Psoas muscle (tissue), 8 donors: ENCODE data around the gene ADAMTSL1. TPM values are rescaled to one million over a fixed set of nuclear protein-coding genes. Genes with fewer than 3 reads are reported as not detected.

Source experiments
- ATAC-seq, 4 donors: fragments of 200-7000 bp; cut with Tn5 transposase; one replicate each; pipeline ENCODE4 v1.9.1; 2020; ENCODE audit warnings: moderate library complexity in 3 of 4, mild to moderate bottlenecking in 2 of 4
- DNase-seq, 2 donors: peaks; one replicate each; pipeline ENCODE4 v3.0.0-alpha.2; 2020
- H3K27ac ChIP-seq: fragments of 200-600 bp; one replicate; pipeline ENCODE4 v1.8.0; 2022
- H3K27me3 ChIP-seq, 3 donors: fragments of 200-600 bp in 1 of 3; one replicate each; pipeline versions ENCODE4 v1.6.1 to v1.8.0; 2013 to 2022; ENCODE audit warnings: low read length in 2 of 3, mild to moderate bottlenecking in 2 of 3, moderate library complexity in 1 of 3; ENCODE audit not compliant: insufficient read depth in 3 of 3
- H3K36me3 ChIP-seq, 2 donors: fragments of 200-600 bp in 1 of 2; one replicate each; pipeline versions ENCODE4 v1.6.1 to v1.8.0; 2013 to 2022; ENCODE audit warnings: low read depth in 1 of 2, mild to moderate bottlenecking in 1 of 2, moderate library complexity in 1 of 2; ENCODE audit not compliant: insufficient read depth in 1 of 2
- H3K4me1 ChIP-seq: fragments of 200-600 bp; one replicate; pipeline ENCODE4 v1.8.0; 2022
- H3K4me3 ChIP-seq: fragments of 200-600 bp; one replicate; pipeline ENCODE4 v1.8.0; 2022; ENCODE audit warnings: mild to moderate bottlenecking
- H3K9me3 ChIP-seq: fragments of 200-600 bp; one replicate; pipeline ENCODE4 v1.8.0; 2022
- CTCF ChIP-seq: fragments of 200-600 bp; IDR thresholded peaks from one replicate; pipeline ENCODE4 v1.8.0; 2022; ENCODE audit warnings: antibody characterized with exemption
- WGBS, 3 donors: extraction: QIAGEN DNeasy Blood & Tissue Kit; methylation state at CpG; one replicate each; pipeline versions ENCODE4 v1.1.6 to v1.1.7; 2013; 5-methylcytosine and 5-hydroxymethylcytosine counted together
- intact Hi-C, 2 donors: fragments of 100-400 bp; cut with DNase I; formaldehyde crosslinking; loops; one replicate each; pipeline versions ENCODE4 v1.11.0 to v1.14.2; 2022
- polyA plus RNA-seq, 3 donors: library from polyadenylated mRNA; stranded (reverse); fragments of 200-250 nt; gene quantifications; one replicate each; pipeline ENCODE4 v1.2.3, GENCODE V29; 2013
- total RNA-seq, 4 donors: library from RNA; stranded (reverse); fragmentation: NEBNext Ultra II Directional in 2 of 4; extraction: Animal tissue kit (Norgen Biotek cat#: 25700) in 2 of 4; gene quantifications; one replicate each; pipeline versions ENCODE4 v1.2.1 to v1.2.4, GENCODE V29; 2021 to 2023
- donor health status: healthy with polysubstance abuse.
- donor health status: DM: no; HTN: no; CAD: no; lungs with moderate emphysema.
- donor health status: Bipolar disorder and iron deficiency.
- donor health status: healthy.
- donor health status: DM: yes; HTN: yes; CAD: no.
- donor health status: DM: no; HTN: no; CAD: no.
- donor health status: DM: no; HTN: no; CAD: no.
- donor health status: DM: yes; HTN: yes; CAD: no.

Gene ADAMTSL1
- total and polyA plus RNA-seq, 7 donors = 0.08 to 0.57 (median 0.28) TPM

DNA sequence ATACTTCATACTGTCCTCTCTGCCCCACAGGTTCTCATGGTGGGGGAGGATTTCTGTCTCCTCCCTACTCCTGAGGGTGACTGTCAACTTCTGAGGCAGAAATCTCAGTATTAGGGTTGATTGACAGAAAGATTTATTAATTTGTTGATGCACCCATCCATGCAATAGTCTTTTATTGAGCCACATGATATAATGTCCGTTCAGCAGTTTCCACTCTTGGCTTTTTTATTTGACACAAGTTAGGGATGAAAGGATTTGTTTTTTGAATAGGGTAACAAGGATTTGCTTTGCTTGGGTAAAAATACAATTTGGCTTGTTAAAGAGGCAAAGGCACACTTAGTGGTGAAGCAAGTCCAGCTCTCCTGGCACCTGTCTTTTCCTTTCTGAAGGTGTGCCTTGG lies 125.0 kb downstream of the ADAMTSL1 start:
- Histone ChIP-seq H3K27ac (no peak overlapping the region), H3K9me3 (peaks cover 2% of the 10 kb centered on the region), H3K4me3 (no peak overlapping the region), H3K27me3 (no peaks in the 10 kb centered on the region), H3K4me1 (no peaks in the 10 kb centered on the region), H3K36me3 (no peaks in the 10 kb centered on the region)
- intact Hi-C loops = no loop called here
- 34 to 60% (median 38%) methylated on average over 1 of the region's 1 CpG for WGBS, 3 donors
- TF ChIP-seq CTCF = no peak
- no peak for DNase-seq
- no peak for ATAC-seq

- DNase-seq (no peak), ATAC-seq (no peak)
- Histone ChIP-seq H3K4me3 (no peak overlapping the region), H3K36me3 (no peaks in the 10 kb centered on the region), H3K27ac (no peak overlapping the region), H3K9me3 (no peaks in the 10 kb centered on the region), H3K4me1 (no peaks in the 10 kb centered on the region), H3K27me3 (no peaks in the 10 kb centered on the region)
- TF ChIP-seq CTCF = no peak
- intact Hi-C loops = no loop called here
Observed at GRCh38 chr9:18601026-18601425, 127.1 kb downstream of the ADAMTSL1 start.

GRCh38 chr9:18601956-18602355 lies 128.0 kb downstream of the ADAMTSL1 start:
- intact Hi-C loops = no loop called here
- WGBS, 3 donors = 81 to 92% (median 82%) methylated on average over 2 of the region's 2 CpGs
- no peak for DNase-seq
- Histone ChIP-seq H3K27ac (no peak overlapping the region), H3K4me1 (no peaks in the 10 kb centered on the region), H3K36me3 (no peaks in the 10 kb centered on the region), H3K9me3 (no peaks in the 10 kb centered on the region), H3K4me3 (no peak overlapping the region), H3K27me3 (no peaks in the 10 kb centered on the region)
- no peak for TF ChIP-seq CTCF
- ATAC-seq = no peak

GRCh38 chr9:18604767-18605730 lies 131.1 kb downstream of the ADAMTSL1 start:
- WGBS, 3 donors = 79 to 89% (median 83%) methylated on average over 8 of the region's 8 CpGs
- H3K4me3 ChIP-seq = no peak overlapping the region
- no peak for TF ChIP-seq CTCF
- no peaks in the 10 kb centered on the region for H3K9me3 ChIP-seq
- ATAC-seq (no peak), DNase-seq (no peak)
- H3K4me1 ChIP-seq = no peaks in the 10 kb centered on the region
- H3K36me3 ChIP-seq = no peaks in the 10 kb centered on the region
- intact Hi-C loops = no loop called here
- H3K27me3 ChIP-seq = no peaks in the 10 kb centered on the region
- no peak overlapping the region for H3K27ac ChIP-seq
